ENCODE results near the gene ST14.

DNA sequence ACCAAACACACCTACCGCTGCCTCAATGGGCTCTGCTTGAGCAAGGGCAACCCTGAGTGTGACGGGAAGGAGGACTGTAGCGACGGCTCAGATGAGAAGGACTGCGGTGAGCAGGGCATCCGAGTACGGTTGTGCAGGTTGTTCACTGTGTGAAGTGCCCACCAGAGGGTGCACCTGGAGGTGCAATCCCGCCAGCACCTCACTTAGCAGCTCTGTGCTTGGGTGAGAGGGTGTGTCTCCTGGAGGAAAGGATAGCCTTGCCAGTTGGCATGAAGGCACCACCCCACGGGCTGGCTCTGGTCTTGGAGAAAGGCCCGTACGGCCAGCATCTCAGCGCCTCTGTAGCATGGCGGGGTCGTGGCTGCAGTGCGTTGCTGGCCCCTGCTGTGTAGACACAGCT is 39.4 kb downstream of the ST14 start:
- TF ChIP-seq, protein P1, sequence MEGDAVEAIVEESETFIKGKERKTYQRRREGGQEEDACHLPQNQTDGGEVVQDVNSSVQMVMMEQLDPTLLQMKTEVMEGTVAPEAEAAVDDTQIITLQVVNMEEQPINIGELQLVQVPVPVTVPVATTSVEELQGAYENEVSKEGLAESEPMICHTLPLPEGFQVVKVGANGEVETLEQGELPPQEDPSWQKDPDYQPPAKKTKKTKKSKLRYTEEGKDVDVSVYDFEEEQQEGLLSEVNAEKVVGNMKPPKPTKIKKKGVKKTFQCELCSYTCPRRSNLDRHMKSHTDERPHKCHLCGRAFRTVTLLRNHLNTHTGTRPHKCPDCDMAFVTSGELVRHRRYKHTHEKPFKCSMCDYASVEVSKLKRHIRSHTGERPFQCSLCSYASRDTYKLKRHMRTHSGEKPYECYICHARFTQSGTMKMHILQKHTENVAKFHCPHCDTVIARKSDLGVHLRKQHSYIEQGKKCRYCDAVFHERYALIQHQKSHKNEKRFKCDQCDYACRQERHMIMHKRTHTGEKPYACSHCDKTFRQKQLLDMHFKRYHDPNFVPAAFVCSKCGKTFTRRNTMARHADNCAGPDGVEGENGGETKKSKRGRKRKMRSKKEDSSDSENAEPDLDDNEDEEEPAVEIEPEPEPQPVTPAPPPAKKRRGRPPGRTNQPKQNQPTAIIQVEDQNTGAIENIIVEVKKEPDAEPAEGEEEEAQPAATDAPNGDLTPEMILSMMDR (IDR thresholded peaks at IDR 0.05): no peak
- no peak for TF ChIP-seq POLR2A (IDR thresholded peaks at IDR 0.05)
